Kidney (tissue), 14 donors: ENCODE data around the gene ABHD16B. TPM values are rescaled to one million over a fixed set of nuclear protein-coding genes. Genes with fewer than 3 reads are reported as not detected.

Experiments
- DNase-seq, 5 donors: peaks; one replicate each; pipeline ENCODE4 v3.0.0-alpha.2; 2013 to 2020
- FAIRE-seq: peaks from 2 replicates; lab custom pipeline; 2012; peaks lifted over from hg19 to GRCh38; lab: Jason Lieb, UNC
- H3K27ac ChIP-seq, 2 donors: one replicate each; pipeline ENCODE4 v1.7.0; 2013; ENCODE audit warnings: low read depth in 2 of 2, low read length in 2 of 2, inconsistent platforms in 1 of 2
- H3K27me3 ChIP-seq: one replicate; pipeline ENCODE4 v1.7.1; 2013; ENCODE audit warnings: low read length, inconsistent platforms; ENCODE audit not compliant: control insufficient read depth, insufficient read depth
- H3K36me3 ChIP-seq, 3 donors: one replicate each; pipeline versions ENCODE4 v1.7.0 to v1.7.1; 2013; ENCODE audit warnings: low read length in 3 of 3, control low read depth in 1 of 3, inconsistent platforms in 1 of 3; ENCODE audit not compliant: insufficient read depth in 3 of 3, control insufficient read depth in 2 of 3
- H3K4me1 ChIP-seq, 3 donors: one replicate each; pipeline versions ENCODE4 v1.7.0 to v1.7.1; 2013; ENCODE audit warnings: low read length in 3 of 3, inconsistent platforms in 1 of 3, low read depth in 1 of 3; ENCODE audit not compliant: control insufficient read depth in 2 of 3, insufficient read depth in 2 of 3
- H3K4me3 ChIP-seq, 3 donors: one replicate each; pipeline versions ENCODE4 v1.7.0 to v1.8.1; 2013; ENCODE audit warnings: low read length in 3 of 3, control low read depth in 1 of 3, inconsistent platforms in 1 of 3
- H3K9ac ChIP-seq, 3 donors: one replicate each; pipeline versions ENCODE4 v1.7.0 to v1.7.1; 2013; ENCODE audit warnings: low read length in 3 of 3, control low read depth in 1 of 3, inconsistent platforms in 1 of 3
- H3K9me3 ChIP-seq, 3 donors: one replicate each; pipeline versions ENCODE4 v1.7.0 to v1.7.1; 2013; ENCODE audit warnings: low read length in 3 of 3, control low read depth in 1 of 3, inconsistent platforms in 1 of 3; ENCODE audit not compliant: control insufficient read depth in 2 of 3, insufficient read depth in 1 of 3
- intact Hi-C: fragments of 100-400 bp; cut with DNase I; formaldehyde crosslinking; loops from one replicate; pipeline ENCODE4 v1.11.1; 2022
- polyA plus RNA-seq: library from polyadenylated mRNA; stranded (reverse); fragments of 350-450 nt; fragmentation: Illumina TruSeq; extraction: RNeasy Lipid Tissue Mini Kit (QIAGEN cat#74804); gene quantifications from one replicate; pipeline ENCODE4 v1.2.3, GENCODE V29; 2014; ENCODE audit warnings: low read depth, low replicate concordance; ENCODE audit not compliant: insufficient read depth
- total RNA-seq: library from RNA; stranded (reverse); fragmentation: NEBNext Ultra II Directional; extraction: Animal tissue kit (Norgen Biotek cat#: 25700); gene quantifications from one replicate; pipeline ENCODE4 v1.2.1, GENCODE V29; 2021
- TF ChIP-seq, protein P1 (sequence below): IDR thresholded peaks from 3 replicates; pipeline ENCODE4 v1.5.1; 2012; ENCODE audit warnings: mild to moderate bottlenecking, moderate library complexity, borderline replicate concordance; ENCODE audit not compliant: insufficient read depth; ENCODE audit errors: extremely low read depth
- donor health status: control.
- donor health status: control.
- donor health status: control.
- donor health status: control.
- donor health status: control.
- donor health status: DM: yes; HTN: yes; CAD: no.
- donor health status: Normal renal cell carcinoma (clear cell type).

ABHD16B gene
- total and polyA plus RNA-seq, 2 donors from 2014 or later = not detected

DNA sequence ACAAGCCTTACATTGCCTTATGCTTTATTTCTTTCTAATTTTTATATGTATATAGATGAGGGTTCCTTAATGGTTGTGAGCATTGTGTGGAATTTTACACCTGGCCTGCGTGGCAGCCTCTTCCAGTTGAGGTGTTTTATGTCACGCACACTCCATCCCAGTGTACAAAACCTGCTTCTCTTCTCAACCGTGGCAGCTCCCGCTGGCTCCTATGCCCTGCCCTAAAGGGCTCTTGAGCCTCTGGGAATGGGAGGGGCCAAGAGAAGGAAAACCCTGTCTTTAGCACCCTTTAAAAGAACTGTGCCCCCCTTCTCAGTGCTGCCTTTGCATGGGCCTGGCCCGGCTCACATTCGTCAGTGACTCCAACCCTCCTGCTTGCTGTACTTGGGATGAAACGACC is 29.3 kb downstream of the ABHD16B start:
- Histone ChIP-seq H3K4me3 (no peak overlapping the region), H3K27me3 (no peaks in the 10 kb centered on the region), H3K4me1 (peaks cover 0 to 5% (median 0%) of the 10 kb centered on the region in 3 donors), H3K9me3 (no peaks in the 10 kb centered on the region), H3K36me3 (peaks cover 0 to 28% (median 19%) of the 10 kb centered on the region in 3 donors), H3K27ac (no peak overlapping the region), H3K9ac (no peak overlapping the region)
- intact Hi-C loops = no loop called here
- TF ChIP-seq, protein P1, sequence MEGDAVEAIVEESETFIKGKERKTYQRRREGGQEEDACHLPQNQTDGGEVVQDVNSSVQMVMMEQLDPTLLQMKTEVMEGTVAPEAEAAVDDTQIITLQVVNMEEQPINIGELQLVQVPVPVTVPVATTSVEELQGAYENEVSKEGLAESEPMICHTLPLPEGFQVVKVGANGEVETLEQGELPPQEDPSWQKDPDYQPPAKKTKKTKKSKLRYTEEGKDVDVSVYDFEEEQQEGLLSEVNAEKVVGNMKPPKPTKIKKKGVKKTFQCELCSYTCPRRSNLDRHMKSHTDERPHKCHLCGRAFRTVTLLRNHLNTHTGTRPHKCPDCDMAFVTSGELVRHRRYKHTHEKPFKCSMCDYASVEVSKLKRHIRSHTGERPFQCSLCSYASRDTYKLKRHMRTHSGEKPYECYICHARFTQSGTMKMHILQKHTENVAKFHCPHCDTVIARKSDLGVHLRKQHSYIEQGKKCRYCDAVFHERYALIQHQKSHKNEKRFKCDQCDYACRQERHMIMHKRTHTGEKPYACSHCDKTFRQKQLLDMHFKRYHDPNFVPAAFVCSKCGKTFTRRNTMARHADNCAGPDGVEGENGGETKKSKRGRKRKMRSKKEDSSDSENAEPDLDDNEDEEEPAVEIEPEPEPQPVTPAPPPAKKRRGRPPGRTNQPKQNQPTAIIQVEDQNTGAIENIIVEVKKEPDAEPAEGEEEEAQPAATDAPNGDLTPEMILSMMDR = no peak
- no peak for FAIRE-seq
- no peak for DNase-seq

DNA sequence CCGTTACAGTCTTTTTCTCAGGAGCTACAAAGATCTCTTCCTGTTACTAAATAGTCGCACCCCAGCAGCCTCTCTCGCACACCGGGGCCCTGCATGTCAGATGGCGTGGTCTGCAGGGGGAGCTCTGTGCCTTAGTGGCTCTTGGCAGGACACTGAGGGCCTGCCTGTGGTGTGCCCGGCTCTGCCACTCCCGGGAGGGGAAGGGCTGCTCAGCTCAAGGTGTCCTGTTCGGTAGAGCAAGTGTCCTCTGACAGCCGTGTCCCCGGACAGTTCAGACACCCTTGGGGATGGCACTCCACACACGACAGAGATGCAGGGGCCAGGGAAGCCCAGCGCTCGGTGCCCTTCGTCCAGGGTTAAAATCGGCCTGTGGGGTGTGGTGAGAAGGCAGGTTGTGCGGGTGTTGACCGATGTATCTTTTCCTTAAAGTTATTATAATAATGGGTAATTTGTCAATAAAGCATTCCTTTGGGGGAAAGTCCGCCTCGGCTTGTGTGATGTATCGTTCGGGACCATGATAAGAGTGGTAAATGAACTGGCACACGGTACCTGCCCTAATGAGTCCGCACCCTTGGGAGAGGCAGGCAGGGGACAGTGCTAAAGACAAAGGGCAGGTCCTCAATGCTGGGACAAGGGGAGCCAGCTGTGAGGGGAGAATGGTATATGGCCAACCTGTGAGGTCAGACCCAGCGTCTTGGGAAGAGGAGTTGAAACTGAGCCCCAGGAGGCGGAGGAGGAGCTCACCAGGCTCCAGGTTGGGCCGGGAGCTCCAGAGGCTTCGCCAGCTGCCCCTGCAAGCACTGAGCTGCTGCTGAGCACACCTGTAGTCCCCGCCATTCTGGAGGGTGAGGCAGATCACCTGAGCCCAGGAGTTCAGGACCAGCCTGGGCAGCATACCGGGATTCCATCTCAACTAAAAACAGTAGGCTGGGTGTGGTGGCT is 30.0 kb downstream of the ABHD16B start:
- no peaks in the 10 kb centered on the region for H3K27me3 ChIP-seq
- H3K9ac ChIP-seq = no peak overlapping the region
- intact Hi-C loops = no loop called here
- peaks cover 0 to 28% (median 19%) of the 10 kb centered on the region in 3 donors for H3K36me3 ChIP-seq
- H3K27ac ChIP-seq = no peak overlapping the region
- no peak for DNase-seq
- no peak for FAIRE-seq
- H3K9me3 ChIP-seq = no peaks in the 10 kb centered on the region
- TF ChIP-seq, protein P1 = no peak
- no peak overlapping the region for H3K4me3 ChIP-seq
- peaks cover 0 to 7% (median 0%) of the 10 kb centered on the region in 3 donors for H3K4me1 ChIP-seq

DNA sequence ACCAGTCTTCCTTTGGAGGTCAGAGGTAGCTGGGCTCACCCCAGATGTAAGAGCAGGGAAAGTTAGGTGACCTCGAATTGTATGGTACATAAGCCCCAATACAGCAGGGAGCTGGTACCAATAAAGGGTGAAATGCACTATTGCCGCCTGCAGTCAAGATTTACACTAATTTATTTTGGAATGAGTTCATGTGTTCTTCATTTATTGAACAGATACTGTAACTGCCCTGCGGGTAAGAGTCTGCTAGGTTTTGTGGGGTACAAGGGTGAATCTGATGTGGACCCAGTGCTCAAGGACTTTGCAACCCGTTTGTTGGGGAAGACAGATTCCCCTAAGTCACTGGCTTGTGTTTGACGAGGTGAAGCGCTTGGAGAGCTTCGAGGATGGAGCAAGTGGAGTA is 31.1 kb downstream of the ABHD16B start:
- H3K27me3 ChIP-seq = no peaks in the 10 kb centered on the region
- no peaks in the 10 kb centered on the region for H3K9me3 ChIP-seq
- H3K9ac ChIP-seq = no peak overlapping the region
- H3K4me1 ChIP-seq = peaks cover 0 to 13% (median 0%) of the 10 kb centered on the region in 3 donors
- DNase-seq = no peak
- TF ChIP-seq, protein P1 = no peak
- no peak overlapping the region for H3K27ac ChIP-seq
- no peak for FAIRE-seq
- intact Hi-C loops = no loop called here
- peaks cover 0 to 25% (median 18%) of the 10 kb centered on the region in 3 donors for H3K36me3 ChIP-seq
- H3K4me3 ChIP-seq = no peak overlapping the region
